OCI-M2 (cell line): ENCODE data around the gene ZBTB34.
"Not testable (repeated sequence)": the region's sequence is repeated elsewhere in the genome, so short reads cannot be mapped to it uniquely, and the experiment has no call there.

Experiments used
- DNase-seq: peaks from one replicate; lab custom pipeline; 2025; ENCODE audit not compliant: unreplicated experiment; lab: John Stamatoyannopoulos, UW

The ZBTB34 gene

GRCh38 chr9:126860077-126860756, at the start of gene ZBTB34:
TSS of gene ZBTB34 (plus strand) at chr9:126860639. CDS start at chr9:126879400, 18,761 bp downstream.
- DNase-seq = no peak

GRCh38 chr9:126813072-126813471, 47.4 kb upstream of the ZBTB34 start:
- DNase-seq = no peak

- DNase-seq = no peak
Measured at GRCh38 chr9:126814091-126814490, 46.3 kb upstream of the ZBTB34 start.

GRCh38 chr9:126817615-126818014, 42.8 kb upstream of the ZBTB34 start:
- DNase-seq = not testable (repeated sequence)

GRCh38 chr9:126818482-126818881, 42.0 kb upstream of the ZBTB34 start:
- DNase-seq = no peak

GRCh38 chr9:126819482-126819881, 41.0 kb upstream of the ZBTB34 start:
- DNase-seq = no peak

GRCh38 chr9:126822278-126822677, 38.2 kb upstream of the ZBTB34 start:
- DNase-seq = no peak

- DNase-seq = no peak
Measured at GRCh38 chr9:126822873-126823272, 37.6 kb upstream of the ZBTB34 start.

GRCh38 chr9:126824052-126824451, 36.4 kb upstream of the ZBTB34 start:
- not testable (repeated sequence) for DNase-seq

- no peak for DNase-seq
Measured at GRCh38 chr9:126827227-126827626, 33.2 kb upstream of the ZBTB34 start.

- no peak for DNase-seq
Measured at GRCh38 chr9:126829035-126829434, 31.4 kb upstream of the ZBTB34 start.

- no peak for DNase-seq
Measured at GRCh38 chr9:126830827-126831226, 29.6 kb upstream of the ZBTB34 start.

- DNase-seq = no peak
Measured at GRCh38 chr9:126832440-126832839, 28.0 kb upstream of the ZBTB34 start.

- DNase-seq = no peak
Measured at GRCh38 chr9:126833020-126833419, 27.4 kb upstream of the ZBTB34 start.

GRCh38 chr9:126833710-126834345, 26.6 kb upstream of the ZBTB34 start:
- no peak for DNase-seq

GRCh38 chr9:126834672-126835071, 25.8 kb upstream of the ZBTB34 start:
- DNase-seq = no peak

- no peak for DNase-seq
Measured at GRCh38 chr9:126836216-126836615, 24.2 kb upstream of the ZBTB34 start.

- no peak for DNase-seq
Measured at GRCh38 chr9:126838055-126838811, 22.2 kb upstream of the ZBTB34 start.

GRCh38 chr9:126838895-126839294, 21.5 kb upstream of the ZBTB34 start:
- DNase-seq = no peak

GRCh38 chr9:126839301-126839700, 21.1 kb upstream of the ZBTB34 start:
- DNase-seq = no peak

GRCh38 chr9:126842220-126842842, 18.1 kb upstream of the ZBTB34 start:
- no peak for DNase-seq
